ELR (cell line): ENCODE measurements around the gene MPL.

Source experiments
- DNase-seq: peaks from one replicate; pipeline ENCODE4 v3.0.0-alpha.2; 2015; ENCODE audit warnings: low read depth

Gene MPL

DNA sequence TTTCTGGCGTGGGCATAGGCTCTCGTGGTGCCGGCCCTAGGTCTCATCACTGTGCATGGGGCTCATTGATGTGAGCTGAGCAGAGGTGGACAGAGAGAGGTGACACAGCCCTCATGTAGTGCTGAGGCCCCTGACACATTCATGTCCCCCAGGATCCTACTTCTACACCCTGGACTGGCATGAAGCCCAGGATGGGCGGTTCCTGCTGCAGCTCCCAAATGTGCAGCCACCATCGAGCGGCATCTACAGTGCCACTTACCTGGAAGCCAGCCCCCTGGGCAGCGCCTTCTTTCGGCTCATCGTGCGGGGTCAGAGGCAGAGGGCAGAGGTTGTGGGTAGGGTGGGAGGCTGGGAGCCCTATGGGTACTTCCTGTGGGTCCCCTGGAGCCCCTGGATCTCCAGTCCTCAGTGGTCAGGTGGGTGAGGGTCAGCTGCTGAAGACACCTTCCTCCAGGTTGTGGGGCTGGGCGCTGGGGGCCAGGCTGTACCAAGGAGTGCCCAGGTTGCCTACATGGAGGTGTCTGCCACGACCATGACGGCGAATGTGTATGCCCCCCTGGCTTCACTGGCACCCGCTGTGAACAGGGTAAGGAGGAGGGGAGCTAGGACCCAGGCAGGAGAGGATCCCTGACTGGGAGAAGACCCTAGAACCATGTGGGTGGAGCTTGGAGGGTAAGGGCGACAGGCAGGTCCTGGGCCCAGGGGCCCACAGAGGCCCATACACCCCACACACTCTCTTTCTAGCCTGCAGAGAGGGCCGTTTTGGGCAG lies 30.7 kb upstream of the MPL start:
- no peak for DNase-seq

DNA sequence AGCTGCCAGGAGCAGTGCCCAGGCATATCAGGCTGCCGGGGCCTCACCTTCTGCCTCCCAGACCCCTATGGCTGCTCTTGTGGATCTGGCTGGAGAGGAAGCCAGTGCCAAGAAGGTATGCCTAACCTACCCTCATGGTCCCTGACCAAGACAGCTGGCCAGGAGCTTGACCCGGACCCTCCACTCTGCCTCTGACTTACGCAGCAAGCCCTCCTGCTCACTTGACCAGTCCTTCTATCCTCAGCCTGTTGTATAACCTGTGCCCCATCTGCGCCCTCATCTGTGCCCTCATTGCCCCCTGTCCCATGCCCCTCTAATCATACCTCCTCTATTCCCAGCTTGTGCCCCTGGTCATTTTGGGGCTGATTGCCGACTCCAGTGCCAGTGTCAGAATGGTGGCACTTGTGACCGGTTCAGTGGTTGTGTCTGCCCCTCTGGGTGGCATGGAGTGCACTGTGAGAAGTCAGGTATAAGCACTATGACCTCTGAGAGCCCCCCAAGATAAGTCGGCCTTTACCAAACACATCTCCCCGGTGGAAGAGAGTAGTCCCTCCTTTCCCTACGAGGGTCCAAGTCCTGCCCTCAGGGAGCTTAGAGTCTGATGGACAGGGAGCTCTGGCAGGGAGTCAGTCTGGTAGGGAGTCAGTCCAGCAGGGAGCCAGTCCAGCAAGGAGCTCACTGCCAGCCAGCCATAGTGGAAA lies 30.0 kb upstream of the MPL start:
- DNase-seq: no peak

DNA sequence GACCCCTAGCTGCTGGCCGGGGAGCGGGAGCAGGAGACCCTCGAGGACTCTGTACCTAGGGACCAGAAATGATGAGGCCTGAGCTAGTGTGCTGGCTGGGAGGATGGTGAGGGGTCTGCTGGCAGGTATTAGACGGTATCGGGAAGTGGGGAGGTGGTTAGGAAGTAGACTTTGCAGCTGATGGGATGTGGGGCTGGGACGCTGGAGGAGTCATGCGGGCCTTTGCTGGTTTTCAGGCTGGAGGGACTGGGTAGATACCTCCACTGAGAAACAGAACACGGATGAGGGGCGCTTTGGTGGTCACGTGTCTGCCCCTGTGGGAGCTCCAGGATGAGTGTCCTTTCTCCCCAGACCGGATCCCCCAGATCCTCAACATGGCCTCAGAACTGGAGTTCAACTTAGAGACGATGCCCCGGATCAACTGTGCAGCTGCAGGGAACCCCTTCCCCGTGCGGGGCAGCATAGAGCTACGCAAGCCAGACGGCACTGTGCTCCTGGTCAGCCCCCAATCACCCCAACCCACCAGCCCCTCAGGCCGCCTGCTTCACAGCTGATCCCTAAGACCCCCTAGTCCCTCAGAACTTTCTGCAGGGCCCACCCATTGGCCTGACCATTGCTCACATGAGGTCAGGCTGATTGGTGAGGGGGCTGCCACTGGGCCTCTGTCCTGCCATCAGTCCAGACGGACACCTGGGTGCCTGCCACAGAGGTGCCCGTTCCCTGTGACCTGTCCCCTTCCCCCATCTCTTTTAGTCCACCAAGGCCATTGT lies 28.8 kb upstream of the MPL start:
- no peak for DNase-seq

DNA sequence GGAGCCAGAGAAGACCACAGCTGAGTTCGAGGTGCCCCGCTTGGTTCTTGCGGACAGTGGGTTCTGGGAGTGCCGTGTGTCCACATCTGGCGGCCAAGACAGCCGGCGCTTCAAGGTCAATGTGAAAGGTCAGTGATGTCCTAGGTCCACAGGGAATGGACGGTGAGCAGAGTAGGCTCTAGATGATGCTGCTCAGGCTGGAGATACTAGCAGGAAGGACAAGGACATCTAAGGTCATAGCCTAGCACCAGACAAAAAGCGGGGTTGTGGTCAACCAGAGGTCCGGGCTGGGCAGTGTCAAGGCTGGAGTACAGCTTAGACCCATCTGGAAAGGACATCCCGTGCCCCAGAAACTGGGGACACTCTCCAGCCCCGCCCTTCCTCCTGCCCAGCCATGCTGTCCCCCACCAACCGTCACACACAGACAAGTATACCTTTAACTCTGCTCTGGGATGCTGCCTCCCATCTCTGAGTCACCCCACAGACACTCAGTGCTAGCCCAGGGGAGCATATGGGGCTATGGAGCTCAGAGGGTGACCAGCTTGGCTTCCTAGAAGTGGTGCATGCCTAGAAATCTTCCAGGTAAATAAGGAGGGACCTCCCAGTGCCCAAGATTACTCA lies 28.1 kb upstream of the MPL start:
- peak; percentile 65 for DNase-seq

DNA sequence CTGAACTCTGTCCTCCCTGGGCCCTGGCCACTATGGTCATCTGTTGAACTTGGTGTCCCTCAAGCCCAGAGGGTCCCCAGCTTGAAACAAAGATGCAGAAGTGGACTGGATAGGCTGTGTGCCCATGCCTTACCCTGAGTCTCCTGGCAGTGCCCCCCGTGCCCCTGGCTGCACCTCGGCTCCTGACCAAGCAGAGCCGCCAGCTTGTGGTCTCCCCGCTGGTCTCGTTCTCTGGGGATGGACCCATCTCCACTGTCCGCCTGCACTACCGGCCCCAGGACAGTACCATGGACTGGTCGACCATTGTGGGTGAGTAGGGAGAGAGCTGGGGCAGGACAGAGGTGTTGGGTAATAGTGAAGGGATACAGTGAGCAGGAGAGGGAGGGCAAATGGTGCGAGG lies 26.1 kb upstream of the MPL start:
- no peak for DNase-seq

DNA sequence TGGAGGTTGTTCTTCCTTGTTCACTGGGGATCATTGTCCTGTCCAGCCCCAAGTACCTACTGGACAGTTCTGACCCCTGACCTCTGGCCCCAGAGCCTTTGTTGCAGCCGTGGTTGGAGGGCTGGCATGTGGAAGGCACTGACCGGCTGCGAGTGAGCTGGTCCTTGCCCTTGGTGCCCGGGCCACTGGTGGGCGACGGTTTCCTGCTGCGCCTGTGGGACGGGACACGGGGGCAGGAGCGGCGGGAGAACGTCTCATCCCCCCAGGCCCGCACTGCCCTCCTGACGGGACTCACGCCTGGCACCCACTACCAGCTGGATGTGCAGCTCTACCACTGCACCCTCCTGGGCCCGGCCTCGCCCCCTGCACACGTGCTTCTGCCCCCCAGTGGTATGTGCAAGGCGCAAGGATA lies 25.4 kb upstream of the MPL start:
- DNase-seq: no peak

DNA sequence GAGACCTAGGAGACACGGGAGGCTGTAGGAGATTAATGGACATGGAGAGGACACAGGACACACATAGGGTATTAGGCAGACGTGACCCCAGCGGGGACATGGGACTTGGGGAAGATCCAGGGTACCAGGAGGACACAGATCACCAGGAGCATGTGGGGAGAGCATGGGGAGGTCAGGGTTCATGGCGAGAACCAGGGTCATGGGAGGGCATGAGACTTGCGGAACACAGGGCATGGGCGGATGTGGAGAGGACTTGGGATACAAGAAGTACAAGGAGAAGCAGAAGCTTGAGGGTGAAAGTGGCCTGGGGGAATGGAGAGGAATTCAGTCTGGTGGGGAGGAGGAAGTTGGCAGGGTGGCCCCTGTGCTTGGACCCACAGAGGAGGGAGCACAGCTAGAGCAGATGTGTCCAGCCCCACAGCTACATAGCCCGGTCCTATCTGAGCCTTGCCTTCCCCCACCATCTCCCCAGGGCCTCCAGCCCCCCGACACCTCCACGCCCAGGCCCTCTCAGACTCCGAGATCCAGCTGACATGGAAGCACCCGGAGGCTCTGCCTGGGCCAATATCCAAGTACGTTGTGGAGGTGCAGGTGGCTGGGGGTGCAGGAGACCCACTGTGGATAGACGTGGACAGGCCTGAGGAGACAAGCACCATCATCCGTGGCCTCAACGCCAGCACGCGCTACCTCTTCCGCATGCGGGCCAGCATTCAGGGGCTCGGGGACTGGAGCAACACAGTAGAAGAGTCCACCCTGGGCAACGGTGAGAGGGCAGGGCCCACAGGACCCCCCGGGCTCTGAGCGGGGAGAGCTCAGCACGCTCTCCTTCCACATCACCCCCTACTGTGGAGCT lies 24.7 kb upstream of the MPL start:
- no peak for DNase-seq

DNA sequence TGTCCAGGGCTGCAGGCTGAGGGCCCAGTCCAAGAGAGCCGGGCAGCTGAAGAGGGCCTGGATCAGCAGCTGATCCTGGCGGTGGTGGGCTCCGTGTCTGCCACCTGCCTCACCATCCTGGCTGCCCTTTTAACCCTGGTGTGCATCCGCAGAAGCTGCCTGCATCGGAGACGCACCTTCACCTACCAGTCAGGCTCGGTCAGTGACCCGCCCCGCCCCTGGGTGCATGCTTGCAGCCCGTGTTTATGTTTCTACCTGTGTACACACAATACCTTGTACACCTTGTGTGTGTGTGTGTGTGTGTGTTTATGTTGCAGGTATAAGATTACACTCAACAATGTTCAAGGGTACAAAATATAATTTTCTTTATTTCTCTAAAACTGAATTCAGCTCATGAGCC lies 23.8 kb upstream of the MPL start:
- DNase-seq: no peak

DNA sequence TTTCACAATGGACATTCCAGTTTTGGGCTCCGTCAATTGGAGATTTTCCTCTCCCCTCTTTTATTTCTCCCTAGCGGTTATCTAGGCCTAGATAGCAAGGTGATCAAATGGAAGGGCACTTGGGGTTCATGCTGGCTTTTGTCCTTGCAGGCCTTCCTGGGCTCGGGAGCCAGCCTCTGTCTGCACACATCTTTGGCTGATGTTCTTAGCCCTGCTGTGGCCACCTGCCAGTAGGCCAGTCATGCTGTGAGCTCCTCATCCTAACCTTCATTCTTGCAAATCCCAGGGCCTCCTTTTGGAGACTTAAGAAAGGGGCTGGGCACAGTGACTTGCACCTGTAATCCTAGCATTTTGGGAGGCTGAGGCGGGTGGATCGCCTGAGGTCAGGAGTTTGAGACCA lies 23.4 kb upstream of the MPL start:
- no peak for DNase-seq

DNA sequence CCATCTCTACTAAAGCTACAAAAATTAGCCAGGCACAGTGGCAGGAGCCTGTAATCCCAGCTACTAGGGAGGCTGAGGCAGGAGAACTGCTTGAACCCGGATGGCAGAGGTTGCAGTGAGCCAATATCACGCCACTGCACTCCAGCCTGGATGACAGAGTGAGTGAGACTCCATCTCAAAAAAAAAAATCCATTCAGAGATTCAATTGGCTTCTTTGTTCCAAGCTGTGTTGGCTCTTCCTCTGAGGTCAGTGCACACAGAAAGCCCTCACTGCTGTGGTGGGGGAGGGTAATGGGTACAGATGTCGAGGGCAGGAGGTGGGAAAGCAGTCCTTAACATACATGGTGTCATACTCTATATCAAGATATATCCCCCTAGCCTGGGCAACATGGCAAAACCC lies 22.1 kb upstream of the MPL start:
- DNase-seq: no peak

DNA sequence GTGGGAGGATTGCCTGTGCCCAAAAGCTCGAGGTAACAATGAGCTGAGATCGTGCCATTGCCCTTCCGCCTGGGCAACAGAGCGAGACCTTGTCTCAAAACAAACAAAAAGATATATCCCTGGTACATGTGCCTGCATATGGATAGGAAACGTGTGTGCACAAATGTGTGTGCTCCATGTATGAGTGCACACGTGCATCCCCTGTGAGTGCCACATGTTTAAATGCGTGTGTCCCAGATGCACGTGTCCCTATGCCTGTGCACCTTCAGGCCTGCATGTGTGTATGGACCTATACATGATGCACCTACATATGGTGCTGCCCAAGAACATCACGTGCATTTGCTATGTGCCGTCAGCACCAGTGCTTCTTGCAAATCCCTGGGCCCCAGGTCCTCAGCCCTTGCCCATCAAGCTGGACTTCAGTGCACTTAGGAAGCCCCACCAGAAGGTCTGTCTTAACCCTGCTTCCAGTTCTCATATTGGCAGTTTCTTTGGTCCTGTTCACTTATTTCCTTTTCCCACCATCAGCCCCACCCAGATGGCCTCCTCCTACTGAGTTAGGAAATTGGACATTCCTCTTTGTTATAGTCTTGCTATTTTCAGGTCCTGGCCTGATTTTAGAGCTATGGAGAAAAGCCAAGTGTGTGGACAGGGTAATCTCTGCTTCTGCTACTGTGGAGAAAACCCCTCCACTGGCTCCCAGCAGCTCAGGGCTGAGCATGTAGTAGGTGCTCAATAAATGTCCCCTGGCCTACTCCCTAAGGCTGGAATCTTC lies 21.5 kb upstream of the MPL start:
- DNase-seq: no peak

DNA sequence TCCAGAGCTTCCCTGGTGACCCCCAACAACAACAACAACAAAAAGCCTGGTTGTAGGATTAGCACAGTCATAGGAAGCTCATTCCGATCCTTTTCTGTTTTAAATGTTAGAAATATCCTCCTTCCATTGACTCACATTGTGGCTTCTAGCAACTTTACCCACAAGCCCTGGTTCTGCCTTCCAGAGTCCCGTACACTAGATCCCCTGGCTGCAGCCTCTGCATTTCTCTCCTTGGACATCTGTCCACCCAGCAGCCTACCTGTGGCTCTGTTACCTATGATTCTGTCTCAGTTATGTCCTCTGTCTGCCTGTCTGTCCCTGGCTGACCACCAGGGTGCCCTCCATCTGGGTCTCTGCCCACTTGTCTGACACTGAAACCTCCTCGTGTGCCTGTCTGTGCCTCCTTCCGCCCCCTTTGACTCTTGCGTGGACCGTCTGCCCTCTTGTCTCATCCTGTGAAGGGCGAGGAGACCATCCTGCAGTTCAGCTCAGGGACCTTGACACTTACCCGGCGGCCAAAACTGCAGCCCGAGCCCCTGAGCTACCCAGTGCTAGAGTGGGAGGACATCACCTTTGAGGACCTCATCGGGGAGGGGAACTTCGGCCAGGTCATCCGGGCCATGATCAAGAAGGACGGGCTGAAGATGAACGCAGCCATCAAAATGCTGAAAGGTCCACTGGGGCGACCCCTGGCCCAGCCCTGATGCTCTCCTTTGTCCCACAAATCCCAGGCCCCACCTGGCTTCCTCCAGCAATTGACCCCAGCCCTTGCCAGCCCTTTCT lies 20.7 kb upstream of the MPL start:
- DNase-seq: no peak

DNA sequence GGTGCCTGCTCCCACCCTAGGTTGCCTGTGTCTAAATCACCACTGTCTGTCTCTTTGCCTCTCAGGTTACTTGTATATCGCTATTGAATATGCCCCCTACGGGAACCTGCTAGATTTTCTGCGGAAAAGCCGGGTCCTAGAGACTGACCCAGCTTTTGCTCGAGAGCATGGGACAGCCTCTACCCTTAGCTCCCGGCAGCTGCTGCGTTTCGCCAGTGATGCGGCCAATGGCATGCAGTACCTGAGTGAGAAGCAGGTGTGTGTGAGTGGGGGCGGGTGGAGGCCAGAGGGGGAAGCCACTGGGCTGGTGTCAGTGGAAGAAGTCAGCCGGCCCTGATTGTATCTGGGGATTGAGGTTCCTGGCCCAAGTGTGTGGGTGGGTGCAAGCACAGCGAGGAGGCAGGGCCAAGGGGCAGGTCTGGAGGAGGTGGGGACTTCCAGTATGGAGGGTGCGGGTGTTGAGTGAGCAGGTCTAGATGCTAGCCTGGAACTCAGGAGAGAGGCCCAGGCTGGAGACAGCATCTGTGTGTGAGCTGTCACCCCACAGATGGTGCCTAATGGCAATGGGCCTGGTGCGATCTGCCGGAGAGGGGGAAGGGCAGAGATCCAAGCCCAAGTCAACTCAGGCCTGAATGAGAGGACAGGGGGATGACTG lies 19.7 kb upstream of the MPL start:
- no peak for DNase-seq

DNA sequence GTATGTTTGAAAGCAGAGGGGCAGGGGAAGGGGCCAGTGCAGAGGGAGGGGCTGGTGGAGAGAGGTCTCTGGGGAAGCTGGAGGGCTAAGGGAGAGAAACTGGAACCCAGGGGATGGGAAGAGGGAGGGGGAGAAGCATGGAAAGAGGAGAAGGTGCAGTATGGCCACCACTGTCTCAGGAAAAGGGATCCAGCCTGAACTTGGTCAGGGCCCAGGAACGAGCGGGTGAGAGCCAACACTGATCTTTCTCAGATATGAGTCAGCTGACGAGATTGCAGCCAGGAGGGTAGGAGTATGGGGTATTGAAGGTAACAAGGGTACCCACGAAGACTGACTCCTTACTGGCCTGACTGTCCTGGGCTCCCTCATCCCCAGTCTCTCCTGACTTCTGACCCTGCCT lies 18.8 kb upstream of the MPL start:
- no peak for DNase-seq

DNA sequence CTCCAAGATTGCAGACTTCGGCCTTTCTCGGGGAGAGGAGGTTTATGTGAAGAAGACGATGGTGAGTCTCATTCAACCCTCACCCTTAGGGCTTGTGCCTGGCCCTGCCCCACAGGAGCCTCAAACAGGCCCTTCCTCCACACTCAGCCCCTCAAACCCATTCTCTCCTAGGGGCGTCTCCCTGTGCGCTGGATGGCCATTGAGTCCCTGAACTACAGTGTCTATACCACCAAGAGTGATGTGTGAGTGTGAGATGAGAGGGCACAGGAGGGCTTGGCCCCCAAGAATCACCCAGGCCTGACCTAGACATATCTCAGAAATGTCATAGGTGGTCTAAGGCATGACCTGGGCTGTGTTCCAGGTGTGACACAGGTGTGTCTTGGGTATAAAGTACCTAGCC lies 18.3 kb upstream of the MPL start:
- no peak for DNase-seq

DNA sequence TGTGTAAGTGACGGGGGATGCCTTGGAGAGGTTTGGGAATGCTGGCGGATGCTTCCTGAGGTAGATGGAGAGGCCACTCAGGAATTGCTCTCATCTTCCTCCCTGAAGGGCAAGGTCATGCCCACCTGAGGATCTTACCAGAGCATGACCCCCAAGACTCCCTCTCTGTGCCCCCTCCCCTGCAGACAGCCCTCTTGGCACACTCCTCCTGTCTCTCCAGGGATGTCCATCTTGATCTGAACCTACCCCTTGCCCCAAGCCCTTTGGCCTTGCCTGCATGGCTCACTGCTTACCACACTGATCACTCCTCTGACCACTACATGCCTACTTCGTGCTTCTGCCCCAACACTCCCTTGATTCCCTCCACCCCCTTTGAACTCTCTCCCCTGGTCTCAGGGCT lies 17.9 kb upstream of the MPL start:
- DNase-seq: no peak

DNA sequence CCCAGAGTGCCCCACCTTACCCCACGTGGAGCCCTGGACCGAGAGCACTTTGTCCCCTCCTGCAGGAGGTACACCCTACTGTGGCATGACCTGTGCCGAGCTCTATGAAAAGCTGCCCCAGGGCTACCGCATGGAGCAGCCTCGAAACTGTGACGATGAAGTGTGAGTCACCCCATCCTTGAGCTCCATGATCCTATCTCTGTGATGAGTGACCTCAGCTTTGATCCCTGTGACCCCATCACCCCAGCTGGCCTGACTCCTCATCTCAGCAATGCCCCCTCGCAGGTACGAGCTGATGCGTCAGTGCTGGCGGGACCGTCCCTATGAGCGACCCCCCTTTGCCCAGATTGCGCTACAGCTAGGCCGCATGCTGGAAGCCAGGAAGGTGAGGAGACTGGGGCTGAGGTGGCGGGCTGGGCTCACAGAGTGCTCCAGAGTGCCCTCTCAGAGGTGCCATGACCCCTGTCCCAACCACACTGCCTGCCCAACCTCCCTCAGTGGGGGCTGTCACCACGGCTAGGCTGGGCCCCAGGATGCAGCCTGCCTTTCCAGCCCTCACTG lies 16.2 kb upstream of the MPL start:
- peak; percentile 34 for DNase-seq

DNA sequence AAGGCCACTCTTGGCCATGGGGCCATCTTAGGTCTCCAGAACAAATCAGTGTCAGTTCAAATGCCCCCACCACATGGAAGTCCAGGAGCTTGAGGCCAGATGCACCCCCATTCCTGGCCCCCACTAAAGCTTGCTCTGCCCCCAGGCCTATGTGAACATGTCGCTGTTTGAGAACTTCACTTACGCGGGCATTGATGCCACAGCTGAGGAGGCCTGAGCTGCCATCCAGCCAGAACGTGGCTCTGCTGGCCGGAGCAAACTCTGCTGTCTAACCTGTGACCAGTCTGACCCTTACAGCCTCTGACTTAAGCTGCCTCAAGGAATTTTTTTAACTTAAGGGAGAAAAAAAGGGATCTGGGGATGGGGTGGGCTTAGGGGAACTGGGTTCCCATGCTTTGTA lies 15.1 kb upstream of the MPL start:
- DNase-seq: no peak

DNA sequence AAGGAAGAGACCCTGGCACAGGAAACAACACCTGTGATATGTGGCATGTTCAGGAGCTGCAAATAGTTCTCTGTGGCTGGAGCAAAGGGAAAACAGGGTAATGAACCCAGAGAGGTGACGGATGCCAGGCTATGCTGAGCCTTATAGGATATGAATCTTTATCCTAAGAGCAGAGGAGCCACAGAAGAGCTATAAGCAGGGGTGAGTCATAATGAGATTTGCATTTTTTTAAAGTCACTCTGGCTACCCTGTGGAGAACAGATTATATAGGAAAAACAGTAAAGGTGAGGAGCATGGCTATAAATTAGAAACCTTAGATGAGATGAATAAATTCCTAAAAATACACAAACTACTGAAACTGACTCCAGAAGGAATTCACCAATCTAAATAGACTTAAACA lies 12.8 kb upstream of the MPL start:
- DNase-seq: peak; percentile 40
